Smooth muscle cell (in vitro differentiated cells): ENCODE data around the gene FOXO3. TPM values are rescaled to one million over a fixed set of nuclear protein-coding genes. Genes with fewer than 3 reads are reported as not detected.

Source experiments
- DNase-seq: peaks from one replicate; lab custom pipeline; 2025; ENCODE audit not compliant: unreplicated experiment; lab: John Stamatoyannopoulos, UW
- H2AFZ ChIP-seq: fragments of 200-600 bp; sonication (generic); 2 replicates; pipeline ENCODE4 v1.6.0; 2016; ENCODE audit warnings: antibody characterized with exemption, low read depth, mild to moderate bottlenecking
- H3F3A ChIP-seq: fragments of 200-600 bp; sonication (generic); 2 replicates; pipeline ENCODE4 v1.6.0; 2017; ENCODE audit warnings: antibody characterized with exemption, low read depth
- H3K27ac ChIP-seq: fragments of 200-600 bp; sonication (generic); 2 replicates; pipeline ENCODE4 v1.5.1; 2016; ENCODE audit warnings: low read depth, mild to moderate bottlenecking
- H3K27me3 ChIP-seq: fragments of 200-600 bp; sonication (generic); 2 replicates; pipeline ENCODE4 v1.6.1; 2016; ENCODE audit warnings: low read depth, mild to moderate bottlenecking
- H3K36me3 ChIP-seq: fragments of 200-600 bp; sonication (generic); 2 replicates; pipeline ENCODE4 v1.5.1; 2016; ENCODE audit warnings: low read depth
- H3K4me1 ChIP-seq: fragments of 200-600 bp; sonication (generic); 2 replicates; pipeline ENCODE4 v1.5.1; 2016; ENCODE audit warnings: low read depth
- H3K4me2 ChIP-seq: fragments of 200-600 bp; sonication (generic); 2 replicates; pipeline ENCODE4 v1.6.0; 2016; ENCODE audit warnings: mild to moderate bottlenecking
- H3K4me3 ChIP-seq: fragments of 200-600 bp; sonication (generic); 2 replicates; pipeline ENCODE4 v1.5.1; 2016; ENCODE audit warnings: mild to moderate bottlenecking
- H3K79me2 ChIP-seq: fragments of 200-600 bp; sonication (generic); 2 replicates; pipeline ENCODE4 v1.6.0; 2016; ENCODE audit warnings: low read depth, mild to moderate bottlenecking
- H3K9ac ChIP-seq: fragments of 200-600 bp; sonication (generic); 2 replicates; pipeline ENCODE4 v1.6.0; 2016; ENCODE audit warnings: low read depth
- H3K9me3 ChIP-seq: fragments of 200-600 bp; sonication (generic); replicated peaks from 2 replicates; pipeline ENCODE4 v1.5.1; 2016; ENCODE audit warnings: low read depth
- H4K20me1 ChIP-seq: fragments of 200-600 bp; sonication (generic); 2 replicates; pipeline ENCODE4 v1.6.0; 2016; ENCODE audit warnings: low read depth
- CTCF ChIP-seq: fragments of 200-600 bp; sonication (generic); IDR thresholded peaks from 2 replicates; pipeline ENCODE4 v1.5.1; 2017; ENCODE audit warnings: borderline replicate concordance, mild to moderate bottlenecking, antibody characterized with exemption; ENCODE audit not compliant: insufficient read depth, poor library complexity, severe bottlenecking
- WGBS: methylation state at CpG from one replicate; pipeline ENCODE4 v1.1.7; 2016; ENCODE audit warnings: low lambda C conversion rate; 5-methylcytosine and 5-hydroxymethylcytosine counted together
- polyA plus RNA-seq: library from polyadenylated mRNA; unstranded; fragments of >200 nt; fragmentation: Nextera tagmentation; extraction: Ambion mirVana; gene quantifications from 2 replicates; pipeline ENCODE4 v1.2.1, GENCODE V29; 2016
- total RNA-seq: library from RNA; depleted of rRNA; stranded (reverse); fragments of >200 nt; gene quantifications from 2 replicates; pipeline ENCODE4 v1.2.3, GENCODE V29; 2014

The FOXO3 gene
- total and polyA plus RNA-seq, 2 experiments from 2014 or later, result 35.9 to 40.3 TPM

GRCh38 chr6:108644252-108644651 lies 83.5 kb downstream of the FOXO3 start:
- Histone ChIP-seq H3K27ac (no peak overlapping the region), H3K4me2 (no peak overlapping the region), H4K20me1 (peaks cover 91% of the 10 kb centered on the region), H3K9ac (no peak overlapping the region), H3K36me3 (no peaks in the 10 kb centered on the region), H3K79me2 (peaks cover 76% of the 10 kb centered on the region), H2AFZ (no peak overlapping the region), H3K27me3 (no peaks in the 10 kb centered on the region), H3K4me3 (no peak overlapping the region), H3K4me1 (peaks cover under 1% of the 10 kb centered on the region), H3K9me3 (no peaks in the 10 kb centered on the region), H3F3A (no peaks in the 10 kb centered on the region)
- TF ChIP-seq CTCF, result no peak
- WGBS, result 91% methylated on average over 4 of the region's 4 CpGs
- DNase-seq, result no peak

GRCh38 chr6:108648191-108648590 lies 87.5 kb downstream of the FOXO3 start:
- no peaks in the 10 kb centered on the region for H3K27me3 ChIP-seq
- H4K20me1 ChIP-seq, result peaks cover 89% of the 10 kb centered on the region
- no peak overlapping the region for H3K4me2 ChIP-seq
- no peaks in the 10 kb centered on the region for H3K4me1 ChIP-seq
- H2AFZ ChIP-seq, result no peak overlapping the region
- no peaks in the 10 kb centered on the region for H3K9me3 ChIP-seq
- DNase-seq, result no peak
- WGBS, result 89% methylated on average over 3 of the region's 3 CpGs
- H3F3A ChIP-seq, result peaks cover 12% of the 10 kb centered on the region
- peaks cover 63% of the 10 kb centered on the region for H3K79me2 ChIP-seq
- H3K36me3 ChIP-seq, result no peaks in the 10 kb centered on the region
- H3K27ac ChIP-seq, result no peak overlapping the region
- H3K9ac ChIP-seq, result no peak overlapping the region
- TF ChIP-seq CTCF, result no peak
- H3K4me3 ChIP-seq, result no peak overlapping the region

- no peak for TF ChIP-seq CTCF
- Histone ChIP-seq H3K4me3 (no peak overlapping the region), H3K79me2 (peaks cover 53% of the 10 kb centered on the region), H3K9me3 (no peaks in the 10 kb centered on the region), H3K27me3 (no peaks in the 10 kb centered on the region), H3K4me1 (peaks cover 3% of the 10 kb centered on the region), H3K4me2 (peak overlapping the region; percentile 62), H3K36me3 (no peaks in the 10 kb centered on the region), H2AFZ (no peak overlapping the region), H3K27ac (peak overlapping the region; percentile 92), H3F3A (peaks cover 12% of the 10 kb centered on the region), H3K9ac (no peak overlapping the region), H4K20me1 (peaks cover 87% of the 10 kb centered on the region)
- no peak for DNase-seq
- WGBS, result 59% methylated on average over 1 of the region's 1 CpG
These were observed 89.6 kb downstream of the FOXO3 start for GRCh38 chr6:108650325-108650724.

- Histone ChIP-seq H3K27me3 (no peaks in the 10 kb centered on the region), H3K9ac (peak overlapping the region; percentile 62), H3K9me3 (no peaks in the 10 kb centered on the region), H3F3A (peaks cover 12% of the 10 kb centered on the region), H3K4me2 (peak overlapping the region; percentile 62), H3K79me2 (peaks cover 48% of the 10 kb centered on the region), H3K36me3 (no peaks in the 10 kb centered on the region), H3K4me1 (peaks cover 6% of the 10 kb centered on the region), H3K4me3 (no peak overlapping the region), H3K27ac (peak overlapping the region; percentile 92), H4K20me1 (peaks cover 86% of the 10 kb centered on the region), H2AFZ (no peak overlapping the region)
- WGBS, result 50% methylated on average over 5 of the region's 5 CpGs
- no peak for TF ChIP-seq CTCF
- DNase-seq, result no peak
These were observed 90.1 kb downstream of the FOXO3 start for GRCh38 chr6:108650781-108651180.
